ENCODE measurements around the gene SCML1.

Gene SCML1

DNA sequence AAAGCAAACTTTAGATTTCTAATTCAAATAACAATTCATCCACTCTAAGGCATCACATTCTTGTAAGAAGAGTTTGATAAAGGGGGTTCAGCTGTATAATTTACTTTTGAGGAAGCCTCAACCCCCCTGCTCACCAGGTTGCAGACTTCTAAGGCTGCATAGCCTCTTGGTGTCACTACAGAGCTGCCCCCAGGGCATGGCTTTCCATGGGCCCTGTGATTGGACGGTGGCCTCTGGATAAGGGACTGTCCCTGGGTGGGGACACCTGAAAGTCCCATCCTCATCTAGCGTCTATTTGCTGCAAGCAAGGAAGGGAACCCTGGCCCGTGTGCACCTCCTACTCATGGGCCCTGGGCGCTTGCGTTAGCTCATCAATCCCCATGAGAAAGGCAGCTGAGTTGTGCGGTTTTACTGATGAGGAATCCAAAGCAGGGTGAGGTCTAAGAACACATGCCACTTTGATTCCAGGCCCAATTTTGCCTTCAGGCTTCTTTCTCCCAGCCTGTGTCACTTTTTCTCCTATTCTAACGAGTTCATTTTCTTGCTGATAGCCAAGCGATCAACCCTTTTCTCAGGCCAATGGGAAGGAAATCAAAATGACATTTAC is 51.8 kb downstream of the SCML1 start:
- no peak for DNase-seq (ENCODE audit: low read depth in 4 of 4, low spot score in 1 of 4)

DNA sequence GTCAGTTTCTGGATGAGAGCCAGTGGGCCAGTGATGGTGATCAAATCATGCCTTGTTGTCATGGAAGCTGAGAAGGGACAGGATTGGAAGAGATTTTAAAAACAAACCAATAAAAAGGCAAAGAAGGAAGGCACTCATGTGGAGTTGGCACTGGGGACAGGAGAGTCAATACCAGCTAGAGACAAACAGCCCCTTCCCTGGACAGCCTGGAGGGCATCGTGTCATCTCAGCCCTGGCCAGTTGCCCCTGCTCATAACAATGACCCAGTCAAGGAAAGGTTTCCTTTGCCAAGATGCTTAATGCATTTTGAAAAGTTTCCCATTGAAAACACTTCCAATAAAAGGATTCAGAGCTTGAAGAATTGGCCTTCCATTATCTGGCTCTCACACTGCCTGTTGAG is 55.5 kb downstream of the SCML1 start:
- no peak for DNase-seq (ENCODE audit: low read depth in 4 of 4, low spot score in 1 of 4)

DNA sequence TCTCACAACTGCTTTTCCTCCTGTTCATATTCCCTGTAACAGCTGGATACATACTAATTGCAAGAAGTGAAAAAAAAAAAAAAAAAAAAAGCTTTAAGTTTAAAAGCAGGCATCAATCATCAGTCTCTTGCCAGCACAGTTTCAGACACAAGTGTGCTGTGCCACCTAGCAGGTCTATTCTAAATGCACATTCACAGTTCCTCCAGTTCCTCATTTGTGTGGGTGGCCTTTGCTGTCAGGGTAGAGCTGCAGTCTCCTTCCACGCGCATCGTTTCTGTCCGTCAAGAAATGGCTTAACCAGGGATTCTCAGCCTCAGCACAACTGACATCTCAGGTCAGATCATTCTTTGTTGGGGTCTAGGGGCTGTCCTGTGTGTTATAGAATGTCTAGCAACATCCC is 61.6 kb downstream of the SCML1 start:
- no peak for DNase-seq (ENCODE audit: low read depth in 4 of 4, low spot score in 1 of 4)

DNA sequence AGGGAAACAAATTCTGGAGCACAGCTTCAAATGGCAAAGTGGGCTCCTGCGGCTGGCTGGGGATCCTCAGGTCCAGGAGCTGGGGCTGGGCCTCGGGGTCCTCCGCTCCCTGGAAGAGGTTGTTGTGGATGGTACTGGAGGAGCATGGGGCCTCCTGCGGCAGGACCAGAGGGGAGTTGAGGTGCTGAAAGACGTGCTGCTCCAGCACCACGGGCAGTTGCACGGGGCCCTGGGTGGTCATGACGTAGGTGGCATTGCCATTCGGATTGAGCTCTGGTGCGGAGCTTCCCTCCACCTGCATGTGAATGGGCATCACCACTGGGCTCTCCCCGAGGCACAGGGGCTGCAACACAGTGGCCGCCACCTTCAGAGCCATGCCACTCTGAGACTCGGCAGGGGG is 64.1 kb downstream of the SCML1 start:
- no peak for DNase-seq (ENCODE audit: low read depth in 4 of 4, low spot score in 1 of 4)

DNA sequence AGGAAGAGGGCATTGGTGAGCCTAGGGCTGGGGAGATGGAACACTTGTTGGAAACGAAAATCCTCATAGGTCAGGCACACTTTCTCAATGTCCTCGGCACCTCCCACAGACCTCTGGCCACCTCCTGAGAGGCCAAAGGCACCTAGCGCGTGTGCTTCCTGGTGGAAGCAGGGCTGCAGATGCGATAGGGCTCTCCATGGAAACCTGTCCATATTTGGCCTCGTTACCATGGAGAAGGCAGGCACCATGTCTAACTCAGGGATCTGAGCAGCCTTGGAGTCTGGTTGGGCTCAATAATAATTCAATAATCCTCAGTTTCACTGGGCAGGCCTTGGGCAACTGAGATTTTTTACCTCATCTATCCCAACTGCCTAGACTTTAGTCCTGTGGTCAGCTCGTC is 65.5 kb downstream of the SCML1 start:
- no peak for DNase-seq (ENCODE audit: low read depth in 4 of 4, low spot score in 1 of 4)

DNA sequence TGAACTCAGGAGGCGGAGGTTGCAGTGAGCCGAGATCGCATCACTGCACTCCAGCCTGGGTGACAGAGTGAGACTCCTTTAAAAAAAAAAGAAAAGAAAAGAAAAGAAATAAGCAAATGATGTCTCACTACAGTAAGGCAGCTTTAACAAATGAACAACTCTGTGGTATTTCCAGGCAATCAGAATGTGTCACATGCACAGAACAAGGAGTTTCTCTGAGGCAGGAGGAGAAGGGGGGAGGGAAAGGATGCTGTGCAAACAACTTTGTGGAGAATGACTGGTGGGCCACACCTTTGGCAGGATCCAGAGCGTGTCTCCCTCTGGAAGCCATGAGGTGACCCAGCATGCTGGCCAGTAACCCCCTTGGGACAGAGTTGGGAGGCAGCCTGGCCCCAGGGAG is 66.2 kb downstream of the SCML1 start:
- DNase-seq (ENCODE audit: low read depth in 4 of 4, low spot score in 1 of 4) = no peak

All from stimulated activated CD4-positive, alpha-beta T cell treated with anti-CD3 and anti-CD28 coated beads, Interleukin-1b, Interleukin-23, amount 100 ng/mL, for 24 hours (primary cell).